Hepatocyte (in vitro differentiated cells): ENCODE measurements around the gene RAP2C. TPM values are rescaled to one million over a fixed set of nuclear protein-coding genes. Genes with fewer than 3 reads are reported as not detected.

Experiments
- DNase-seq: peaks from one replicate; pipeline ENCODE4 v3.0.0-alpha.2; 2016; ENCODE audit warnings: low spot score
- H2AFZ ChIP-seq: fragments of 200-600 bp; sonication (generic); 2 replicates; pipeline ENCODE4 v1.6.0; 2016; ENCODE audit warnings: antibody characterized with exemption, mild to moderate bottlenecking
- H3K27ac ChIP-seq: fragments of 200-600 bp; sonication (generic); 2 replicates; pipeline ENCODE4 v1.5.1; 2016; ENCODE audit warnings: mild to moderate bottlenecking
- H3K27me3 ChIP-seq: fragments of 200-600 bp; sonication (generic); 2 replicates; pipeline ENCODE4 v1.6.1; 2016
- H3K36me3 ChIP-seq: fragments of 200-600 bp; sonication (generic); replicated peaks from 2 replicates; pipeline ENCODE4 v1.5.1; 2016; ENCODE audit warnings: low read depth; ENCODE audit not compliant: insufficient read depth
- H3K4me1 ChIP-seq: fragments of 200-600 bp; sonication (generic); 2 replicates; pipeline ENCODE4 v1.5.1; 2016; ENCODE audit warnings: mild to moderate bottlenecking, moderate library complexity; ENCODE audit not compliant: insufficient read depth
- H3K4me2 ChIP-seq: fragments of 200-600 bp; sonication (generic); 2 replicates; pipeline ENCODE4 v1.6.0; 2016
- H3K4me3 ChIP-seq: fragments of 200-600 bp; sonication (generic); 2 replicates; pipeline ENCODE4 v1.5.1; 2016; ENCODE audit warnings: mild to moderate bottlenecking
- H3K79me2 ChIP-seq: fragments of 200-600 bp; sonication (generic); 2 replicates; pipeline ENCODE4 v1.6.0; 2017; ENCODE audit warnings: mild to moderate bottlenecking
- H3K9me2 ChIP-seq: fragments of 200-600 bp; sonication (generic); replicated peaks from 2 replicates; pipeline ENCODE4 v1.6.0; 2017; ENCODE audit warnings: mild to moderate bottlenecking; ENCODE audit not compliant: insufficient read depth
- H3K9me3 ChIP-seq: fragments of 200-600 bp; sonication (generic); 2 replicates; pipeline ENCODE4 v1.5.1; 2016; ENCODE audit warnings: low read depth, mild to moderate bottlenecking
- H4K20me1 ChIP-seq: fragments of 200-600 bp; sonication (generic); 2 replicates; pipeline ENCODE4 v1.6.0; 2016; ENCODE audit warnings: mild to moderate bottlenecking; ENCODE audit not compliant: insufficient read depth, poor library complexity, severe bottlenecking
- EZH2 ChIP-seq: fragments of 200-600 bp; sonication (generic); IDR thresholded peaks from 2 replicates; pipeline ENCODE4 v1.6.1; 2016; ENCODE audit warnings: antibody characterized with exemption, mild to moderate bottlenecking, borderline replicate concordance
- EZH2phosphoT487 ChIP-seq: fragments of 200-600 bp; sonication (generic); IDR thresholded peaks from one replicate; pipeline ENCODE4 v1.6.1; 2018; ENCODE audit warnings: antibody characterized with exemption, mild to moderate bottlenecking, low read depth, moderate library complexity; ENCODE audit not compliant: unreplicated experiment, severe bottlenecking
- WGBS: methylation state at CpG from one replicate; pipeline ENCODE4 v1.1.6; 2016; ENCODE audit warnings: low lambda C conversion rate; ENCODE audit errors: missing lambda C conversion rate; 5-methylcytosine and 5-hydroxymethylcytosine counted together
- polyA plus RNA-seq: library from polyadenylated mRNA; unstranded; fragments of >200 nt; fragmentation: Nextera tagmentation; extraction: Ambion mirVana; gene quantifications from 2 replicates; pipeline ENCODE4 v1.2.1, GENCODE V29; 2016
- total RNA-seq: library from RNA; depleted of rRNA; stranded (reverse); fragments of >200 nt; gene quantifications from 2 replicates; pipeline ENCODE4 v1.2.3, GENCODE V29; 2014
- TF ChIP-seq, protein P1 (sequence below): fragments of 200-600 bp; sonication (generic); IDR thresholded peaks from 2 replicates; pipeline ENCODE4 v1.5.1; 2016; ENCODE audit warnings: antibody characterized with exemption, mild to moderate bottlenecking; ENCODE audit not compliant: poor library complexity

Gene RAP2C
- total and polyA plus RNA-seq, 2 experiments from 2014 or later, result 32.2 to 57.4 TPM

DNA sequence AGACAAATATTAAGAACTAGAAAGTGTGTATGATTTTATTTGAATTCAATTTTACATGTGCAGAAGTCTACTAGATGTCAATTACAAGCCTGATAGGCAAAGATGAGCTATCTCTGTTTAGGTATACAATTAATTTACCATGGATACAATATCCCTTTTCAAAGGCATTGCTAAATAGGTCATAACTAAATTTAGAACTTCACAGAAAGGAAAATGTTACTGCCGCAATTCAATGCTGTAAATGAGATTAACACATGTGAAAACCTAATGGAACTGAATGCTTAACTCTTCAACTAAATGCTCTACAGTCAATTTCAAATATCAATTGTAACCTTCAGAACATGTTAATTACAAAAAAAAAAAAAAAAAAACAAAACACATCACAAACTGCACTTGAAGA lies 14.6 kb downstream of the RAP2C start:
- Histone ChIP-seq H3K36me3 (no peaks in the 10 kb centered on the region), H3K4me3 (no peak overlapping the region), H3K9me3 (no peaks in the 10 kb centered on the region), H3K27ac (no peak overlapping the region), H3K79me2 (peaks cover 5% of the 10 kb centered on the region), H3K27me3 (no peaks in the 10 kb centered on the region), H2AFZ (no peak overlapping the region), H3K4me2 (no peak overlapping the region), H3K9me2 (no peaks in the 10 kb centered on the region), H3K4me1 (peaks cover 5% of the 10 kb centered on the region), H4K20me1 (peaks cover 3% of the 10 kb centered on the region)
- no peak for DNase-seq
- no peak for TF ChIP-seq EZH2phosphoT487
- TF ChIP-seq EZH2, result no peak
- WGBS, result 97% methylated on average over 1 of the region's 1 CpG

DNA sequence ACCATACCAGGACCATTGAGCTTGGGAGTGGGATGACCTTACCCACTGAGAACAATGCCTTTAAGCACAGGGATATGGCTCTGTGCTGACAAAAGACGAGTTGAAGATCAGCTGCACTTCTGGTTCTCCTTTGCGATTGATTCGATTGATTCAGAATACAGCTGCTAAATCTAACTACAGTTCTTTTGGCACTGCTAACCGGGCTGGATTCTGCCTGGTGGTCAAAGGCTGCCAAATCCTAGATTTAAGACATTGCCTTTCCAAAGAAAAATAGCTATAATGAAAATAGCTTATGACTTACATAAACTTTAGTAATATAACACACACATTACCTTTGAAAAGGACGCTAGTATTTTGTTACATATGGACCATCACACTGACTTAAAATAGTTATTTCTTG lies 18.3 kb downstream of the RAP2C start:
- H3K4me2 ChIP-seq, result no peak overlapping the region
- H3K4me1 ChIP-seq, result peaks cover under 1% of the 10 kb centered on the region
- no peak overlapping the region for H3K4me3 ChIP-seq
- no peaks in the 10 kb centered on the region for H3K27me3 ChIP-seq
- no peak for DNase-seq
- H3K9me3 ChIP-seq, result no peaks in the 10 kb centered on the region
- H3K9me2 ChIP-seq, result no peaks in the 10 kb centered on the region
- H2AFZ ChIP-seq, result no peak overlapping the region
- H3K27ac ChIP-seq, result no peak overlapping the region
- no peaks in the 10 kb centered on the region for H4K20me1 ChIP-seq
- H3K79me2 ChIP-seq, result no peaks in the 10 kb centered on the region
- 75% methylated on average over 5 of the region's 5 CpGs for WGBS
- H3K36me3 ChIP-seq, result no peaks in the 10 kb centered on the region
- TF ChIP-seq EZH2, result no peak
- TF ChIP-seq, protein P1, sequence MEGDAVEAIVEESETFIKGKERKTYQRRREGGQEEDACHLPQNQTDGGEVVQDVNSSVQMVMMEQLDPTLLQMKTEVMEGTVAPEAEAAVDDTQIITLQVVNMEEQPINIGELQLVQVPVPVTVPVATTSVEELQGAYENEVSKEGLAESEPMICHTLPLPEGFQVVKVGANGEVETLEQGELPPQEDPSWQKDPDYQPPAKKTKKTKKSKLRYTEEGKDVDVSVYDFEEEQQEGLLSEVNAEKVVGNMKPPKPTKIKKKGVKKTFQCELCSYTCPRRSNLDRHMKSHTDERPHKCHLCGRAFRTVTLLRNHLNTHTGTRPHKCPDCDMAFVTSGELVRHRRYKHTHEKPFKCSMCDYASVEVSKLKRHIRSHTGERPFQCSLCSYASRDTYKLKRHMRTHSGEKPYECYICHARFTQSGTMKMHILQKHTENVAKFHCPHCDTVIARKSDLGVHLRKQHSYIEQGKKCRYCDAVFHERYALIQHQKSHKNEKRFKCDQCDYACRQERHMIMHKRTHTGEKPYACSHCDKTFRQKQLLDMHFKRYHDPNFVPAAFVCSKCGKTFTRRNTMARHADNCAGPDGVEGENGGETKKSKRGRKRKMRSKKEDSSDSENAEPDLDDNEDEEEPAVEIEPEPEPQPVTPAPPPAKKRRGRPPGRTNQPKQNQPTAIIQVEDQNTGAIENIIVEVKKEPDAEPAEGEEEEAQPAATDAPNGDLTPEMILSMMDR, result no peak
- no peak for TF ChIP-seq EZH2phosphoT487

DNA sequence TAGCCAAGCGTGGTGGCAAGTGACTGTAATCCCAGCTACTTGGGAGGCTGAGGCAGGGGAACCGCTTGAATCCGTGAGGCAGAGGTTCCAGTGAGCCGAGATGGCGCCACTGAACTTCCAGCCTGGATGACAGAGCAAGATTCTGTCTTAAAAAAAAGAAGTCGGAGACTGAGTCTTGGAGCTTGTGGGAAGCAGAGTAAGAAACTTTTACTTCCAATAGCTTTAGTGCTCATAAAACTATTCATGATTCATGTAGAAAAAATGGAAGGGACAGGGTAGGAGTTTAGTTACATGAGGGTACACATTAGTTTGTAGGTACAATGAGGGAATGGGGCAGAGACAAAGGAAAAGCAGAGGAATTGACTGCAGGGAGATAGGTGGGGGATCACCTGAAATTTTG lies 19.3 kb downstream of the RAP2C start:
- Histone ChIP-seq H3K4me2 (no peak overlapping the region), H3K4me1 (no peaks in the 10 kb centered on the region), H3K9me2 (no peaks in the 10 kb centered on the region), H3K27ac (no peak overlapping the region), H4K20me1 (no peaks in the 10 kb centered on the region), H2AFZ (no peak overlapping the region), H3K79me2 (no peaks in the 10 kb centered on the region), H3K4me3 (no peak overlapping the region), H3K9me3 (no peaks in the 10 kb centered on the region), H3K36me3 (no peaks in the 10 kb centered on the region), H3K27me3 (no peaks in the 10 kb centered on the region)
- DNase-seq, result no peak
- 69% methylated on average over 6 of the region's 6 CpGs for WGBS
- TF ChIP-seq EZH2phosphoT487 (no peak), EZH2 (no peak)

DNA sequence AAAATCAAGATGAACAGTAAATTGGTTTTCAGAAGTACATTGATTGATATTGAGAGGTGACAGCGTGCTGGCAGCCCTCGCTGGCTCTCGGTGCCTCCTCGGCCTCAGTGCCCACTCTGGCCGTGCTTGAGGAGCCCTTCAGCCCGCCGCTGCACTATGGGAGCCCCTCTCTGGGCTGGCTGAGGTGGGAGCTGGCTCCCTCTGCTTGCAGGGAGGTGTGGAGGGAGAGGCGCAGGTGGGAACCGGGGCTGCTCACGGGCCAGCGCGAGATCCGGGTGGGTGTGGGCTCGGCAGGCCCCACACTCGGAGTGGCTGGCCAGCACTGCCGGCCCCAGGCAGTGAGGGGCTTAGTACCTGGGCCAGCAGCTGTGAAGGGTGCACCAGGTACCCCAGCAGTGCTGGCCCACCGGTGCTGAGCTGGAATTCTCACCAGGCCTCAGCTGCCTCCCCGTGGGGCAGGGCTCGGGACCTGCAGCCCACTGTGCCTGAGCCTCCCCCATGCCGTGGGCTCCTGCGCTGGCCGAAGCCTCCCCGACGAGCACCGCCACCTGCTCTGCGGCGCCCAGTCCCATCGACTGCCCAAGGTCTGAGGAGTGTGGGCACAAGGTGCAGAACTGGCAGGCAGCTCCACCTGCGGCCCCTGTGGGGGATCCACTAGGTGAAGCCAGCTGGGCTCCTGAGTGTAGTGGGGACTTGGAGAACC lies 25.2 kb downstream of the RAP2C start:
- Histone ChIP-seq H3K27me3 (no peaks in the 10 kb centered on the region), H3K36me3 (no peaks in the 10 kb centered on the region), H4K20me1 (no peaks in the 10 kb centered on the region), H3K4me3 (no peak overlapping the region), H3K27ac (no peak overlapping the region), H3K9me2 (no peaks in the 10 kb centered on the region), H3K9me3 (no peaks in the 10 kb centered on the region), H2AFZ (no peak overlapping the region), H3K4me2 (no peak overlapping the region), H3K4me1 (no peaks in the 10 kb centered on the region), H3K79me2 (no peaks in the 10 kb centered on the region)
- TF ChIP-seq, protein P1, result no peak
- TF ChIP-seq EZH2 (no peak), EZH2phosphoT487 (no peak)
- DNase-seq, result no peak
- WGBS, result 92% methylated on average over 29 of the region's 29 CpGs
